ENCODE results near the gene TOR2A.

The TOR2A gene

GRCh38 chr9:127722055-127722745 lies 12.9 kb downstream of the TOR2A start:
- no peak for DNase-seq (ENCODE audit: extremely low read depth, low read depth)
- no peak for TF ChIP-seq CTCF (IDR thresholded peaks at IDR 0.05; ENCODE audit: low read depth, low read length)

GRCh38 chr9:127721391-127721821 lies 13.7 kb downstream of the TOR2A start:
- no peak for DNase-seq (ENCODE audit: extremely low read depth, low read depth)
- no peak for TF ChIP-seq CTCF (IDR thresholded peaks at IDR 0.05; ENCODE audit: low read depth, low read length)

GRCh38 chr9:127720865-127721227 lies 14.2 kb downstream of the TOR2A start:
- TF ChIP-seq CTCF (IDR thresholded peaks at IDR 0.05; ENCODE audit: low read depth, low read length): no peak
- no peak for DNase-seq (ENCODE audit: extremely low read depth, low read depth)

GRCh38 chr9:127720031-127720864 lies 14.8 kb downstream of the TOR2A start:
- DNase-seq (ENCODE audit: extremely low read depth, low read depth): no peak
- no peak for TF ChIP-seq CTCF (IDR thresholded peaks at IDR 0.05; ENCODE audit: low read depth, low read length)

GRCh38 chr9:127717766-127718165 lies 17.3 kb downstream of the TOR2A start:
- no peak for DNase-seq (ENCODE audit: extremely low read depth, low read depth)
- TF ChIP-seq CTCF (IDR thresholded peaks at IDR 0.05; ENCODE audit: low read depth, low read length): no peak

- TF ChIP-seq CTCF (IDR thresholded peaks at IDR 0.05; ENCODE audit: low read depth, low read length): no peak
- DNase-seq (ENCODE audit: extremely low read depth, low read depth): no peak
Measured at GRCh38 chr9:127716412-127716811, 18.7 kb downstream of the TOR2A start.
